ENCODE measurements around the gene POLD2. TPM values are rescaled to one million over a fixed set of nuclear protein-coding genes. Genes with fewer than 3 reads are reported as not detected.

POLD2 gene
- total RNA-seq, 5 donors from 2014 or later (not counting 1 experiment from before 2014, with no cell fraction given) = 53.4 to 85.1 (median 72.6) TPM

DNA sequence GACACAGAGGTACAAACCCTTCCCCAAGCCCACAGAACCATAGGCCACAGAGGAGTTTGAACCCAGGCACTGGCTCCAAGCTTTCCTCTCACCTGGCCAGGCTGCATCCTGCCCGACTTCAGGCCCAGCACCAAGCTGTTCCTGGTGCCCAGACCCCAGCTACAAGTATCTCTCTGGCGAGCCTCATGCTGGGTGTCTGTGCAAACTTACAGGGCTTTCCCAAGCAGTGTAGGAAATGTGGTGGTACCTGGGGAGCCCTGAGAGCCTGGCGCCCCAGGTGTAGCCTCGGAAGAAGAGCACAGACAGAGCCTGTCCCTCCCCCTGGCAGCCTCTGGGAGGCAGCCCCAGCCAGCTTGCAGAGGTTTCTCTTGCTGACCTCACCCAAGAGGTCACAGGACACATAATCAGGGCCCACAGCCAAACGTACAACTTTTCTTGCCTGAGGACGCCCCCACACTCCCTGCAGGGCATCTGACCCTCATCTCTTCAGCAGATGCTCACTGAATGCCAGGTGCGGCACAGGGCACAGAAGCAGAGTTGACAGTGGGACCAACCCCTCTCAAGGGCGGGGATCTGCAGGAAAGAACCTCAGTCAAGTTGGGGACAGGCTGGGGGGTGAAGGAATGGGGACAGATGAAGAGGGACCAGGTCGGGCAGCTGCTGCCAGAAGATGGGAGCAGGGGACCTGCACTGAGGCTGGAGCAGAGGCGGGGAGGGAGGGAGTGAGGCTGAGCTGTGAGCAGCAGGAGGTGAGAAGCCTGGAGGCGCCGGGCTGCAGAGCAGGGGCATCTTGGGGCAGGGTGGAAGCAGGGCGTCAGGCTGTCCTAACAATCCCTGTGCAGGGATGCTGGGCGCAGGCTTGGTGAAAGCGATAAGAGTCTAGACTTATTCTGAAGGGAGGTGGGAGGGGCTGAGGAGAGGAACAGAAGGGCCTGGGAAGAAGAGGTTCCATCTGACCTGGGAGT lies 34.0 kb upstream of the POLD2 start:
- H3K27ac Mint-ChIP-seq = no peak overlapping the region
- POLR2A ChIA-PET = no interaction called here

DNA sequence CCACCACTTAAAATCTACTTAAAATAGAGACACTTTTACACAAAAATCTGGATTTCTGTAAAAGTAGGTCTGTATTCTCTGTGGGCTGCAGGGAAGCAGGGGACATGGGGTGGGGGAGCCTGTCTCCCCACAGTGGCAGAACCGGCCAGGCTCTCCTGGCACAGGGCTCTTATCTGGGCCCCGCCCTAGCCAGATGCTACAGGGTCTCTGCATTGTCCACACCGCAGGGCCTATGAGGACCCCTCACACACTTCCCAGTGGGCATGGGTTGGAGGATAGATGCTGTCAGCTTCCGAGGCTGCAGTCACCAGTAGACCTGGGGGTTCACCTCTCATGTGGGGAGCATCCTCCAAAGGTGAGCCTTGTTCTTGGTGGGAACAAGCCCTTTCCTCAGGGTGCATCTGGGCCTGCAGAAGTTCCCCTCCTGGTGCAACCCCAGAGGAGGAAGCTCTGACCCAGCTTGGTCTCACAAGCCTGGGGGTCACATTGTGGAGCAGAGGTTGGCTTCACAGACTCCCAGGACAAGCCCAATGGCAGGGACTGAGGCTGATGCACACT lies 33.2 kb upstream of the POLD2 start:
- Mint-ChIP-seq H3K36me3 (no peaks in the 10 kb centered on the region), H3K4me1 (no peaks in the 10 kb centered on the region), H3K9me3 (no peaks in the 10 kb centered on the region), H3K27me3 (no peaks in the 10 kb centered on the region), H3K27ac (no peak overlapping the region), H3K4me3 (no peak overlapping the region)
- WGBS (ENCODE audit: insufficient coverage) = 83% methylated on average over 1 of the region's 4 CpGs
- Histone ChIP-seq H3K27me3 (replicated peaks in 1 of 2; ENCODE audit: control insufficient read depth in 2 of 2, extremely low read depth in 1 of 2, insufficient read depth in 2 of 2, low read length in 1 of 2) (peaks cover 0 to 23% of the 10 kb centered on the region in 2 experiments), H3K9me3 (no peaks in the 10 kb centered on the region), H3K27ac (ENCODE audit: low read length) (no peak overlapping the region), H3K36me3 (ENCODE audit: control insufficient read depth in 2 of 2, extremely low read depth in 1 of 2, insufficient read depth in 1 of 2, low read length in 1 of 2) (no peaks in the 10 kb centered on the region), H3K4me1 (ENCODE audit: control insufficient read depth in 1 of 2, extremely low read depth in 1 of 2, insufficient read depth in 2 of 2, low read length in 2 of 2) (no peaks in the 10 kb centered on the region), H3K4me3 (ENCODE audit: control insufficient read depth in 1 of 2, extremely low read depth in 1 of 2, low read length in 1 of 2) (no peak overlapping the region)
- DNase-seq = no peak
- CTCF ChIA-PET = no interaction called here
- POLR2A ChIA-PET = no interaction called here
- no peak for ATAC-seq (replicated peaks in 1 of 4)

More for the DNA sequence above, 34.0 kb upstream of the POLD2 start:
- no peak overlapping the region for H3K4me3 ChIP-seq (ENCODE audit: control insufficient read depth in 1 of 2, extremely low read depth in 1 of 2, low read length in 1 of 2)
- H3K4me1 Mint-ChIP-seq = no peaks in the 10 kb centered on the region
- no peak overlapping the region for H3K27ac ChIP-seq (ENCODE audit: low read length)
- H3K36me3 Mint-ChIP-seq = no peaks in the 10 kb centered on the region
- 88% methylated on average over 15 of the region's 15 CpGs for WGBS (ENCODE audit: insufficient coverage)
- no peak overlapping the region for H3K4me3 Mint-ChIP-seq
- H3K4me1 ChIP-seq (ENCODE audit: control insufficient read depth in 1 of 2, extremely low read depth in 1 of 2, insufficient read depth in 2 of 2, low read length in 2 of 2) = no peaks in the 10 kb centered on the region
- peaks cover 0 to 27% of the 10 kb centered on the region in 2 experiments for H3K27me3 ChIP-seq (replicated peaks in 1 of 2; ENCODE audit: control insufficient read depth in 2 of 2, extremely low read depth in 1 of 2, insufficient read depth in 2 of 2, low read length in 1 of 2)
- no peaks in the 10 kb centered on the region for H3K9me3 Mint-ChIP-seq
- no peak for ATAC-seq (replicated peaks in 1 of 4)
- peaks cover 0 to 3% of the 10 kb centered on the region in 2 donors for H3K27me3 Mint-ChIP-seq
- H3K9me3 ChIP-seq = no peaks in the 10 kb centered on the region
- DNase-seq = no peak
- CTCF ChIA-PET = no interaction called here
- H3K36me3 ChIP-seq (ENCODE audit: control insufficient read depth in 2 of 2, extremely low read depth in 1 of 2, insufficient read depth in 1 of 2, low read length in 1 of 2) = no peaks in the 10 kb centered on the region

DNA sequence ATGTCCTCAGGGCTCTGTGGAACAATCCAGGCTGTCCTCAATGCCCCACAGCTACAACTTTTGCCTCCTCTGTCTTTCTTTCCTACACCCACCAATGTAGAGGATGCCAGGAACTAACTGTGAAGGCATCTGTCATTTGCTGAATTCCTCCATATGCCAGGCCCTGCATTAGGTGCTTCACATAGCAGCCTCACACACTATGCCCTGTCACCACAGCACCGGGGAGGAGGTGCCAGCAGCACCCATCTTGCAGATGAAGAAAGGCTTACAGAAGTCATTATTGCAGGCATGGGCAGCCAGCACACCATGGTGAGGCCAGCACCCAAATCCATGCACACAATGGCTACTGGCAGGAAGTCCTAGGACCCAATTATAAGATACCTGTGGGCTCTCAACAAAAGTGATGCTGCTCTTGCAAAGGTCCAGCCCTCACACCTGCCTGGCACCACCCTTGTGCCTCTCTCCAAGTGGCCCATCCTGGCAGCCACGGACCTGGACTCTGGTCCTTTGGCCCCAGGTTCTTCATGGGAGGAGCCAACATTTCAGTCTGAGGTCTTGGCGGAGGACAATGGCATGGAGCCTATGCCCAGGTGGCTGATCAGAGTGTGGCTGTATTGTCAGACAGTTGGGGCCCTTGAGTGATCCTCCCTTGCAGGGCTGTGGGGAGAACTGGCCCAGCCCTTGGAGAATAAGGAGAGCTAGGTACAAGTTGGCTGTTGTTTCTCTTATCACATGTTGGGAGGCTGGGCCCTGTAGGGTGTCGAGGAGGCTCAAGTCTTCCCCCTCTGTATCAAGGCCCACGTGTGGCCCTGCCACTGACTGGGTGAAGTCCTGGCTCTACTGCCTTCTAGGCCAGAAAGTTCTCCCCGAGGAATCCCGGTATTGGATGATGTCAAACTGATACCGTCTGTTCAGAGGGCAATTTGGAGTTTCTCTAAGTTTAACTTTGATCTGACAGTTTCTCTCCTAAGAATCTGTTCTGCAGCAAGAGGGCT lies 32.1 kb upstream of the POLD2 start:
- H3K9me3 Mint-ChIP-seq = no peaks in the 10 kb centered on the region
- ChIA-PET CTCF (no interaction called here), POLR2A (no interaction called here)
- Histone ChIP-seq H3K36me3 (ENCODE audit: control insufficient read depth in 2 of 2, extremely low read depth in 1 of 2, insufficient read depth in 1 of 2, low read length in 1 of 2) (no peaks in the 10 kb centered on the region), H3K27ac (ENCODE audit: low read length) (no peak overlapping the region), H3K4me3 (ENCODE audit: control insufficient read depth in 1 of 2, extremely low read depth in 1 of 2, low read length in 1 of 2) (no peak overlapping the region), H3K4me1 (ENCODE audit: control insufficient read depth in 1 of 2, extremely low read depth in 1 of 2, insufficient read depth in 2 of 2, low read length in 2 of 2) (no peaks in the 10 kb centered on the region), H3K27me3 (replicated peaks in 1 of 2; ENCODE audit: control insufficient read depth in 2 of 2, extremely low read depth in 1 of 2, insufficient read depth in 2 of 2, low read length in 1 of 2) (peaks cover 0 to 23% of the 10 kb centered on the region in 2 experiments), H3K9me3 (no peaks in the 10 kb centered on the region)
- 77% methylated on average over 7 of the region's 8 CpGs for WGBS (ENCODE audit: insufficient coverage)
- H3K27ac Mint-ChIP-seq = no peak overlapping the region
- no peaks in the 10 kb centered on the region for H3K4me1 Mint-ChIP-seq
- ATAC-seq (replicated peaks in 1 of 4) (no peak), DNase-seq (no peak)
- H3K27me3 Mint-ChIP-seq = no peaks in the 10 kb centered on the region
- no peak overlapping the region for H3K4me3 Mint-ChIP-seq
- no peaks in the 10 kb centered on the region for H3K36me3 Mint-ChIP-seq

DNA sequence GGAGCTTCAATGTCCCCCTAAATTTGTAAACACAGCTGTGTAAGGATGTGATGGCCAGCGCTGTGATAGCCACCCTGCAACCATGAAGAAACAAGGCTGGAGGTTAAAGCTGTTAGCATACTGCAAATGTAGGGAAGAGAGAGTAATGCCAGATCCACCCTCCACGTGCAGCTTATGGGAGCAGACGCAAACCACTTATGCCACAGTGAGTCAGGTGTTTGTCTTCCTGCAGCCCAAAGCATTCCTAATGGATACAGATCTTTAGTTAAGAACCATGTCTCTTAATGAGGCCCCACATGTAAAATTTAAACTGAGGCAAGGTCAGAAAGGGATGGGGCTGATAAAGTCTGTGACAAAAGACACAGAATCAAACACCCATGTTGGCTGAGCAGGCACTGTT lies 31.4 kb upstream of the POLD2 start:
- no peaks in the 10 kb centered on the region for H3K4me1 ChIP-seq (ENCODE audit: control insufficient read depth in 1 of 2, extremely low read depth in 1 of 2, insufficient read depth in 2 of 2, low read length in 2 of 2)
- POLR2A ChIA-PET = no interaction called here
- H3K4me1 Mint-ChIP-seq = no peaks in the 10 kb centered on the region
- H3K36me3 Mint-ChIP-seq = no peaks in the 10 kb centered on the region
- no peaks in the 10 kb centered on the region for H3K36me3 ChIP-seq (ENCODE audit: control insufficient read depth in 2 of 2, extremely low read depth in 1 of 2, insufficient read depth in 1 of 2, low read length in 1 of 2)
- no peak overlapping the region for H3K4me3 ChIP-seq (ENCODE audit: control insufficient read depth in 1 of 2, extremely low read depth in 1 of 2, low read length in 1 of 2)
- no peak overlapping the region for H3K27ac ChIP-seq (ENCODE audit: low read length)
- H3K9me3 Mint-ChIP-seq = no peaks in the 10 kb centered on the region
- no peak overlapping the region for H3K4me3 Mint-ChIP-seq
- no peaks in the 10 kb centered on the region for H3K27me3 Mint-ChIP-seq
- WGBS (ENCODE audit: insufficient coverage) = 60% methylated on average over 1 of the region's 3 CpGs
- no peak overlapping the region for H3K27ac Mint-ChIP-seq
- DNase-seq = no peak
- H3K27me3 ChIP-seq (replicated peaks in 1 of 2; ENCODE audit: control insufficient read depth in 2 of 2, extremely low read depth in 1 of 2, insufficient read depth in 2 of 2, low read length in 1 of 2) = peaks cover 0 to 23% of the 10 kb centered on the region in 2 experiments
- H3K9me3 ChIP-seq = no peaks in the 10 kb centered on the region
- CTCF ChIA-PET = no interaction called here
- ATAC-seq (replicated peaks in 1 of 4) = no peak

DNA sequence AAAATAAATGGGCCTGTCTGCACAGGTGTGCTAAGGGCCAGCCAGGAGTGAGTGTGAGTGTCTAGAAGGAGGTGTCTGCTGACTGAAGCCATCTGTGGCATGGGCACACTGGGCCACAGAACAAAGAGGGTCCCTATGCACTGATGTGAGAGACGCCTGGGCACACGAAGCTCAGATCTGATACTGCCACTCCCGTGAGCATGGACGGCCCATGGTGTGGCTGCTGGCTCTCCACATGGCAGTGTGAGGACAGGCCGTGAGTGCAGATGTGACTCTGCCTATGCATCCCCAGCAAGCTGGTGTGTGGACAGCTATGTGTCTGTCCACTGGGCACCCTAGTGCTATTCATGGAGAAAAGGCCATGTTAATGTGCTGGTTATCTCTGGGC lies 30.6 kb upstream of the POLD2 start:
- Mint-ChIP-seq H3K4me3 (no peak overlapping the region), H3K27me3 (no peaks in the 10 kb centered on the region), H3K36me3 (no peaks in the 10 kb centered on the region), H3K27ac (no peak overlapping the region), H3K4me1 (no peaks in the 10 kb centered on the region), H3K9me3 (no peaks in the 10 kb centered on the region)
- ChIA-PET POLR2A (no interaction called here), CTCF (no interaction called here)
- Histone ChIP-seq H3K9me3 (no peaks in the 10 kb centered on the region), H3K27me3 (replicated peaks in 1 of 2; ENCODE audit: control insufficient read depth in 2 of 2, extremely low read depth in 1 of 2, insufficient read depth in 2 of 2, low read length in 1 of 2) (peaks cover 0 to 25% of the 10 kb centered on the region in 2 experiments), H3K4me3 (ENCODE audit: control insufficient read depth in 1 of 2, extremely low read depth in 1 of 2, low read length in 1 of 2) (no peak overlapping the region), H3K36me3 (ENCODE audit: control insufficient read depth in 2 of 2, extremely low read depth in 1 of 2, insufficient read depth in 1 of 2, low read length in 1 of 2) (no peaks in the 10 kb centered on the region), H3K27ac (ENCODE audit: low read length) (no peak overlapping the region), H3K4me1 (ENCODE audit: control insufficient read depth in 1 of 2, extremely low read depth in 1 of 2, insufficient read depth in 2 of 2, low read length in 2 of 2) (no peaks in the 10 kb centered on the region)
- no peak for ATAC-seq (replicated peaks in 1 of 4)
- WGBS (ENCODE audit: insufficient coverage) = 96% methylated on average over 5 of the region's 5 CpGs
- DNase-seq = no peak
